Left lung (tissue), 10 donors: Measurements from ENCODE around the gene KRT36. TPM values are rescaled to one million over a fixed set of nuclear protein-coding genes. Genes with fewer than 3 reads are reported as not detected.

Experiments used
- ATAC-seq: fragments of 200-7000 bp; cut with Tn5 transposase; one replicate; pipeline ENCODE4 v1.9.1; 2020; ENCODE audit warnings: moderate library complexity
- DNase-seq, 4 donors: peaks; one replicate each; pipeline ENCODE4 v3.0.0-alpha.2; 2013 to 2020
- H3K27ac ChIP-seq, 2 donors: fragments of 200-600 bp; sonication (generic) in 1 of 2; one replicate each; pipeline versions ENCODE4 v1.5.0 to v1.8.0; 2020 to 2021
- H3K27me3 ChIP-seq, 2 donors: fragments of 200-600 bp; sonication (generic) in 1 of 2; one replicate each; pipeline versions ENCODE4 v1.5.0 to v1.8.0; 2020 to 2021
- H3K36me3 ChIP-seq, 2 donors: fragments of 200-600 bp; sonication (generic) in 1 of 2; one replicate each; pipeline versions ENCODE4 v1.5.0 to v1.8.0; 2020 to 2021
- H3K4me1 ChIP-seq, 2 donors: fragments of 200-600 bp; one replicate each; pipeline ENCODE4 v1.8.0; 2021
- H3K4me3 ChIP-seq, 2 donors: fragments of 200-600 bp; sonication (generic) in 1 of 2; one replicate each; pipeline versions ENCODE4 v1.5.0 to v1.8.0; 2020 to 2021; ENCODE audit warnings: mild to moderate bottlenecking in 1 of 2
- H3K9me3 ChIP-seq, 2 donors: fragments of 200-600 bp; sonication (generic) in 1 of 2; one replicate each; pipeline versions ENCODE4 v1.5.0 to v1.8.0; 2020 to 2021
- intact Hi-C, 2 donors: fragments of 100-400 bp; cut with DNase I; formaldehyde crosslinking; loops; one replicate each; pipeline versions ENCODE4 v1.11.2 to v1.14.2; 2022
- polyA plus RNA-seq, 6 donors: library from polyadenylated mRNA; unstranded; fragments of 120-200 nt; gene quantifications; one replicate each; pipeline ENCODE4 v1.2.1, GENCODE V29; 2013; ENCODE audit not compliant: insufficient read length in 6 of 6
- total RNA-seq, 2 donors: library from RNA; stranded (reverse); fragmentation: NEBNext Ultra II Directional; extraction: Animal tissue kit (Norgen Biotek cat#: 25700); gene quantifications; one replicate each; pipeline ENCODE4 v1.2.1, GENCODE V29; 2021
- TF ChIP-seq, protein P1 (sequence below), 2 donors: fragments of 200-600 bp; sonication (generic) in 1 of 2; IDR thresholded peaks; one replicate each; pipeline versions ENCODE4 v1.5.0 to v1.8.0; 2021; ENCODE audit warnings: antibody characterized with exemption in 2 of 2
- donor health status: DM: no; HTN: yes; CAD: no.
- donor health status: DM: no; HTN: no; CAD: no.

Gene KRT36
- total and polyA plus RNA-seq, 8 donors = not detected

DNA sequence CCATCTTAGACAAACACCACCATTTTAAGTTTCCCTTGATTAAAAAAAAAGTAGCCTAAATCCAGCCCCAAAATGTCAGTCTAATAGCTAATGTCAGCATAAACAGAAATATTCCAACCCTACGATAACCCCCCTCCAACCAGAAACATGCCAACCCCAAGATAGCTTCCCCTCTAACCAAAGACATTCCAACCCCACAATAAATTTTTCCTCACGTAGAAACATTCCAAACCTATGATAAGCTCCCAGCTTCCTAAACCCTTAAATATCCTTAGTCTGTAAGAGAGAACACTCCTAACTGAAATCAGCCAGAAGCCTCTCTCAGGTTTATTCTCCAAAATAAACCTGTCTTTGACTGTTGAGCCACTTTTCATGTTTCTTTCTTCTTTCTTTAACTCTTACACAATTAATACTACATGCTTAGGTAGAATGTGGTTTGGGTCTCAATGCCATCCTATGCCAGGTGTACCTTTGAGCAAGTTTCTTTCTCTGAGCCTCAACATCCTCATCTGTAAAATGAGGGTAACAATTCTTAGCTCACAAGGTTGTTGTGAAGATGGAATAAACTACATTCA lies 38.5 kb downstream of the KRT36 start:
- DNase-seq = no peak
- Histone ChIP-seq H3K27me3 (peaks cover 0 to 3% of the 10 kb centered on the region in 2 donors), H3K27ac (no peak overlapping the region), H3K9me3 (no peaks in the 10 kb centered on the region), H3K4me3 (no peak overlapping the region), H3K36me3 (no peaks in the 10 kb centered on the region), H3K4me1 (no peaks in the 10 kb centered on the region)
- TF ChIP-seq, protein P1, sequence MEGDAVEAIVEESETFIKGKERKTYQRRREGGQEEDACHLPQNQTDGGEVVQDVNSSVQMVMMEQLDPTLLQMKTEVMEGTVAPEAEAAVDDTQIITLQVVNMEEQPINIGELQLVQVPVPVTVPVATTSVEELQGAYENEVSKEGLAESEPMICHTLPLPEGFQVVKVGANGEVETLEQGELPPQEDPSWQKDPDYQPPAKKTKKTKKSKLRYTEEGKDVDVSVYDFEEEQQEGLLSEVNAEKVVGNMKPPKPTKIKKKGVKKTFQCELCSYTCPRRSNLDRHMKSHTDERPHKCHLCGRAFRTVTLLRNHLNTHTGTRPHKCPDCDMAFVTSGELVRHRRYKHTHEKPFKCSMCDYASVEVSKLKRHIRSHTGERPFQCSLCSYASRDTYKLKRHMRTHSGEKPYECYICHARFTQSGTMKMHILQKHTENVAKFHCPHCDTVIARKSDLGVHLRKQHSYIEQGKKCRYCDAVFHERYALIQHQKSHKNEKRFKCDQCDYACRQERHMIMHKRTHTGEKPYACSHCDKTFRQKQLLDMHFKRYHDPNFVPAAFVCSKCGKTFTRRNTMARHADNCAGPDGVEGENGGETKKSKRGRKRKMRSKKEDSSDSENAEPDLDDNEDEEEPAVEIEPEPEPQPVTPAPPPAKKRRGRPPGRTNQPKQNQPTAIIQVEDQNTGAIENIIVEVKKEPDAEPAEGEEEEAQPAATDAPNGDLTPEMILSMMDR (IDR thresholded peaks at IDR 0.05) = no peak
- intact Hi-C loops = no loop called here
- ATAC-seq = no peak

DNA sequence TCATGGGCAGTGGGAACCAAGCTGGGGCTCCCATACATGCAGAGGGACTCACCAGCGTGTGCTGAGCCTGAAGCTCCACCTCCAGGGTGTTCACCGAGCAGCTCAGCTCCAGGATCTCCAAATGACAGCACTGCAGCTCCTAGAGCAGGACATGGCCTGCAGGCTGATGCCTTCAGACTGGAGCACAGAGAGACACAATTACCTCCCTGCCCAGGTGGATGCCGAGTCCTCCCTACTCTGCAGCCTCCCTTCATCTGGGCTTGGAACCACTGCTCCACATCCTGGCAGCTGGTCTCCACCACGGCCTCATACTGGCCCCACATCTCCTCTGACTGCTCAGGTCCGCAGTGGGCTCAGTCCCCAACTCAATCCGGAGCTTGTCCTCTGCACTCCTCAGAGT lies 40.7 kb downstream of the KRT36 start:
- Histone ChIP-seq H3K4me1 (no peaks in the 10 kb centered on the region), H3K27ac (no peak overlapping the region), H3K27me3 (peaks cover 0 to 8% of the 10 kb centered on the region in 2 donors), H3K9me3 (no peaks in the 10 kb centered on the region), H3K36me3 (no peaks in the 10 kb centered on the region), H3K4me3 (no peak overlapping the region)
- no peak for ATAC-seq
- TF ChIP-seq, protein P1 (IDR thresholded peaks at IDR 0.05) = no peak
- intact Hi-C loops = no loop called here
- no peak for DNase-seq

GRCh38 chr17:41448506-41448905 lies 41.2 kb downstream of the KRT36 start:
- no peak for DNase-seq
- ATAC-seq = peak; percentile 19
- Histone ChIP-seq H3K36me3 (no peaks in the 10 kb centered on the region), H3K27me3 (peaks cover 0 to 13% of the 10 kb centered on the region in 2 donors), H3K9me3 (no peaks in the 10 kb centered on the region), H3K4me3 (no peak overlapping the region), H3K4me1 (no peaks in the 10 kb centered on the region), H3K27ac (no peak overlapping the region)
- intact Hi-C loops = no loop called here
- TF ChIP-seq, protein P1 (IDR thresholded peaks at IDR 0.05) = no peak

DNA sequence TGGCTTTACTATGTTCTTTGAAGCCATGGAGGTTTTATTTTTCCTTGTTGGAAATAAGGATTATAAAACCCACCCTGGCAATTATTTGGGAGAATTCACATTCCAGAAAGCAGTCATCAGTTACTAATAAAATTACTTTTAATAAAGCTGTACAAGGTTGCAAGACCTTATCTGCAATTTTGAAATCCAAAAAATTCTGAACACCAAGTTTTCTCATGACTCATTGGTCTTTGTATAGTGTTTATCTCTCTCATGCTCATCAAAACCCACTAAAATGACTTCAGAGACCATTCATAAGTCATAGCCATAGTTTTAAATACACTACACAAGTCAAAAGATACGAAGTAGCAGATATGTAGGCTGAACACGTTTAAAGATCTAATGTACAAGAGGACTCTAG lies 42.9 kb downstream of the KRT36 start:
- H3K4me3 ChIP-seq = no peak overlapping the region
- ATAC-seq (peak; percentile 27), DNase-seq (no peak)
- intact Hi-C loops = no loop called here
- H3K27me3 ChIP-seq = peaks cover 0 to 25% of the 10 kb centered on the region in 2 donors
- H3K9me3 ChIP-seq = no peaks in the 10 kb centered on the region
- H3K4me1 ChIP-seq = no peaks in the 10 kb centered on the region
- TF ChIP-seq, protein P1 (IDR thresholded peaks at IDR 0.05) = no peak
- no peak overlapping the region for H3K27ac ChIP-seq
- H3K36me3 ChIP-seq = no peaks in the 10 kb centered on the region

DNA sequence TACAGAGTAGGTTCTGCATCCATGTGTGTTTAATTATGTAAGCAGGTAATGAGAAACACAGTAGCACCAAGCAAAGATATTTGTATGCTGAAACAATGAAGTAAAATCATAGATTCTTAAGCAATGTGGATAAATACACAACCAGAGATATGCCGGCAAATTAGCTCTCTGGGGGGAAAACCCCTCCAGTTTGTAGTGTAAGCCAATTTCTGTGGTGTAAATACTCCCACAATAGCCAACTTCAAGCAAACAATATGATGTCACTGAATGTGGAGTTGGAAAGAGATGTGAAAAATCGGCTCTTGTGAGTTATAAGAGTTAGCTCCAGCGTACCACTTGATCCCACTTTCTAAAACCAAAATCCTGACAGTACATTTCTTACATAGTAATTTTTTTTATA lies 45.1 kb downstream of the KRT36 start:
- TF ChIP-seq, protein P1 (IDR thresholded peaks at IDR 0.05) = no peak
- Histone ChIP-seq H3K27ac (no peak overlapping the region), H3K4me1 (no peaks in the 10 kb centered on the region), H3K9me3 (no peaks in the 10 kb centered on the region), H3K36me3 (no peaks in the 10 kb centered on the region), H3K27me3 (peaks cover 0 to 31% of the 10 kb centered on the region in 2 donors), H3K4me3 (no peak overlapping the region)
- DNase-seq (no peak), ATAC-seq (no peak)
- intact Hi-C loops = no loop called here
